ENCODE results near the gene IL12A.

The IL12A gene

GRCh38 chr3:159989973-159990846 is 1.6 kb downstream of the IL12A start:
- DNase-seq (ENCODE audit: low spot score): no peak

- no peak for DNase-seq (ENCODE audit: low spot score)
Observed at GRCh38 chr3:159991591-159991990, 3.0 kb downstream of the IL12A start.

DNA sequence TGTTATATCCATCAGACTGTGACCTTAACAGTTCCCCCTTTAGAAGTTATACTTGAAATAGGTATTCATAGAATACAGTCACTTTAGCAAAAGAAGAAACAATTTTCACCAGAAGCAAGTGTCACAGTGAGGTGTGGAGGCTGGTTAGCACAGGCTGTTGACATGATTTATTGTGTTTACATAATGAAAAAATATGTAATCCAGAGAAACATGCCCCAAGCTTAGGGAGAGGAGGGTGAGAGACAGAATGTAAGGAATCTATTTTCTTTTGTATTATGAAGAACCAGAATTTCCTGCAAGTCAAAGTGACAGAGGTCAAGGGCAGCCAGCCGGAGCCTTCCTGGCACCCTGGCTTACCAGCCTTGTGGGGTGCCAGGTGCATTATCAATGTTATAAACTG is 4.0 kb downstream of the IL12A start:
- no peak for DNase-seq (ENCODE audit: low spot score)

- DNase-seq (ENCODE audit: low spot score): no peak
Observed at GRCh38 chr3:159994182-159994581, 5.5 kb downstream of the IL12A start.

GRCh38 chr3:159995091-159995490 is 6.5 kb downstream of the IL12A start:
- DNase-seq (ENCODE audit: low spot score): no peak

DNA sequence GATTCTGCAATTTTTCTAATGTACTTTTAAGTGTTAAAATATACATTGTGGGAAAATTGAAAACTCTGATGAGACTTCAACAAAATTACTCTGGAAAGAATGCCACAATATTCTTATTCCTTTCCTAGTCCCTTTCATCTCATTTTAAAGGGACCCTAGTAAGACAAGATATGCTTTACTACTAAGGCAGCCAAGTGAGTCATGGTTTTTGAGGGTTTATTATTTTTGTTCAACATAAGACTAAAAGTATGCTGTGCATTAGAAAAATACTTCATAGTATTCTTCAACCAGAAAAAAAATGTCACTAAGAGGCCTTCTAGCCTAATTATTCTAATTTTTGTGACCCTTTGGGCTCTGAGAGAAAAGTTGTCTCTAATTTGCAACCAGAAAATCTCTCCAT is 7.4 kb downstream of the IL12A start:
- DNase-seq (ENCODE audit: low spot score): no peak

GRCh38 chr3:159996959-159997358 is 8.3 kb downstream of the IL12A start:
- no peak for DNase-seq (ENCODE audit: low spot score)

- DNase-seq (ENCODE audit: low spot score): no peak
Observed at GRCh38 chr3:160001148-160001760, 12.6 kb downstream of the IL12A start.

GRCh38 chr3:160001850-160002623 is 13.4 kb downstream of the IL12A start:
- DNase-seq (ENCODE audit: low spot score): no peak

DNA sequence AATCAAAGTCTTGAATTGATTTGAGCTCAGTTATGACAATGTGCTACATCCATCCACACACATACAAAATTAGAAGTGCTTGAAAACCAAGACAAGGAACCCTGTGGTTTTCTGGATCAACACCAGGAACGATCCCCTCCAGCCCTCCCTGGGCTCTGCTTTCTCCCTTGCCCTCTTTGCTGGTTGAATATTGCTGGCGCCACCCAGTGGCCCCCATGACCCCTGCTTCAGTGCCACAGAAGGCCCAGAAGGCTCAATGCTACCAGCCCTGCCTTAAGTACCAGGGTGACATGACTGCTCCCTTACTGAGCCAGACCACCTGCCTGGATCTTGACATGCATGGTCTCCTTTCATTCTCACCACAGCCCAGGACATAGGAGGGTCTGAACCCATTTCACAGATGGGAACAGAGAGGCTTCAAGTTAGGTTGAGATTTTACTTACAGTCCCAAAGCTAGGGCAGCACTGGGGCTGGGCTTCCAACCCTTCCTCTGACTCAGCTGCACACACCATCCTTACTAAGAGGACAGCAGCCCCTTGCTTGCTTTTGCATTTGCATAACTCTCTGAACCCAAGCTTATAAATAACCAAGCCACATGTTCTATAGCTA is 15.0 kb downstream of the IL12A start:
- DNase-seq (ENCODE audit: low spot score): peak; percentile 56

GRCh38 chr3:160005004-160005403 is 16.4 kb downstream of the IL12A start:
- no peak for DNase-seq (ENCODE audit: low spot score)

DNA sequence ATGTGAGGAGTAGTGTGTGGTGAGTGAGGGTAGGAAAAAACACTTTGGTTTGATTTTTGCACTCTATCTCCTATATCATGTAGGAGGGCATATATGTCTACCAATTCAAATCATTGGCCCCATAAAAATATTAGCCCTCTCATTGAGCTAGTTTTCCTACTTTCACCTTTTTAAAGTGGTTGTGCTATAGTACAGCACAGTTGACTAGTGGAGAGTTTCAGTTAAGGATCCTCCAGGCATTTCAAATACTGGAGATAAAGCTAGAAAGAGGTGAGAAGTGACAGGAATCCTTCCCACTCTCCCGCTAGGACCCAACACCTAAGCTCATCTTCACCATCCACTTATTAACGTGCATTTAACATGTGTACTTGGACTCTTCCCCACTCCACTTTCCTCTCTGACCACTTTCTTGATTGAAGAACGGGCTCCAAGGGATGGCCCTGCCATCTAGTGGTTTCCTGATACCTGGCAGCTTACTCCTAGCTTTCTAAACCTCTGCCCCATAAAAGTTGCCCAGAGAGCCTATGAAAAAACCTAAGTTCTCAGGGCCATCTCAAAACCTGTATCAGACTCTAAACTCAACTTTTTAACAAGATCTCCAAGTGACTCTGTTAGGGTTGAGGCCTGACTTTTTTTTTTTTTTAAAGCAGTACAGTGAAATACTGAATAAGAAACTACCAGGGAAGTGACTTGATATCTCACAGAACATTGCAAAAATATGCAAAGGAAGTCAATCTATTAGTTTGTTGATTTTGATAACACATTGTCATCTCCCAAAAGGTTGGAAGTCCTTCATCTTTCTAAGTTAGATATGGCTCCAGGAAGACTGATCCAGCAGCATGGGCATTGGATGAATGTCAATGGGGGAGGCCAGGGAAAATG is 17.9 kb downstream of the IL12A start:
- peak; percentile 86 for DNase-seq (ENCODE audit: low spot score)

GRCh38 chr3:160008961-160009360 is 20.3 kb downstream of the IL12A start:
- no peak for DNase-seq (ENCODE audit: low spot score)

GRCh38 chr3:160009525-160009924 is 20.9 kb downstream of the IL12A start:
- DNase-seq (ENCODE audit: low spot score): no peak

DNA sequence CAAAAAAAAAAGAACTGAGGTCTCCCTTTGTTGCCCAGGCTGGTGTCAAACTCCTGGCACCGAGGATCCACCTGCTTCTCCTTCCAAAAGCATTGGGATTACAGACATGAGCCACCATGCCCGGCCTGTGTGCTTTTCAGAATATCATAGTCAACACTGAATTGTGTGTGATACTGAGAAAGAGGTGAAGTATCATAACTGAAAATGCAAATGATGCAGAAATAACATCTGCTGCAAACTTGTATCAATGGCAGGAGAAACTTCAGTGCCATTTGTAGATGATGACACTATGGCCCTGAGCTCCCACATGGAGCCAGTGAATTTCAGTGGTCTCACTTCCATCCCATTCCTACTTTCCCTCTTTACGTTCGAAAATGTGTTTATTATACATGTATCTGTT is 21.9 kb downstream of the IL12A start:
- DNase-seq (ENCODE audit: low spot score): no peak

- DNase-seq (ENCODE audit: low spot score): no peak
Observed at GRCh38 chr3:160012108-160012507, 23.5 kb downstream of the IL12A start.

DNA sequence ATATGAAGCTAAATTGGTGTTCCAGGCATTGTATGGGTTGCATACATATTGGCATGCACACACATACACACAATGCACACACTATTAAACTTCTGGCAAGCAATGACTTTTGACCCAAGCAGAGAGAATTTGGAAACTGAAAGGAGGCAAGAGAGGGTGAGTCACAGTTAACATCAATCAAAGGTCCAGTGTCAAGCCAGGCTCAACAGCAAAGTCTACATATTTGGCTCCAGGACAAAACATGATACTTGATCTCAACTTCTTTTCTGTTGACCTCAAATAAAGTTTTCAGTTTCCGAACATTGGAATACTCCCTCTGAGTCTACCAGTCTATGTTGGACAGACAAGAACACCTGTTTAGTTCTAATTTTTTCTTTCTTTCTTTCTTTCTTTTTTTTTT is 28.3 kb downstream of the IL12A start:
- DNase-seq (ENCODE audit: low spot score): no peak

DNA sequence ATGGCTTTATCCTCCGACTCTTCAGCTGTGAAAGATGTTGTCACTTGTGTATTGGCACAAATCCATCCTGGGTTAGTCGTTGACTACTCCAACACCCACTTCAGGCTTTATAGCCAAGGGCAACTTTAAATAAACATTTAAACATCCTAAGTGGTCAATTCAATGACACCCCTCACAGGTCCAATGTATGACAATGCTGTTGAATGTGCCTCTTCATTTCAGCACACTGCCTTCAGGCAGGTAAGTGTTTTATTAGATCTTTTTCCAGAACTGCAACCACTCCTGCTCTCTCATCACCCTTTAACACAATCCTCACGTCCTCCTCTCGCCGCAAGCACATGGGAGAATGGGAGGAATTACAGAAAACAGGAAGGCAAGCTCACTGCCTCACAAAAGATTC is 30.3 kb downstream of the IL12A start:
- no peak for DNase-seq (ENCODE audit: low spot score)

DNA sequence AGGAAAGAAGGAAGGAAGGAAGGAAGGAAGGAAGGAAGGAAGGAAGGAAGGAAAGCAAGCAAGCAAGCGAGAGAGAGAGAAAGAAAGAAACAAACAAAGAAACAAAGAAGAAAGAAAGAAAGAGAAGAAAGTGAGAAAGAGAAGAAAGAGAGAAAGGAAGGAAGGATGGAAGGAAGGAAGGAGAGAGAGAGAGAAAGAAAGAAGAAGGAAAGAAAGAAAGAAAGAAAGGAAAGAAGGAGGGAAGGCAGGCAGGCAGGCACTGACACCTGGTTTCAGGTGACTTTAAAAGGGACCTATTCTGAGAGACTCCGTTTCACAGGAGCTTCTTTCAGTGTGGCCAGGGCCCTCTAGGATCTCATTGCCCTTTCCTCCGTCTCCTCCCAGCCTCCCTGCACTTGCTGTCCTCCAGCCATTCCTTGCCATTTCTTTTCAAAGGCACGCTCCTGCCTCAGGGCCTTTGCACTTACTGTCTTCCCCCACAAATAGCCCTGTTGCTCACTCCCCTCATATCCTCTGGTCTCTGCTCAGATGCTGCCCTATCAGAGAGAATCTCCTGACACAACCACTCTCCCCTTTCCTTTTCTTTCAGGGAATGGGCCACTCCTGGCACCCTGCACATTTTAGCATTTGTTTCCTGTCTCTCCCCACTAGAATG is 31.5 kb downstream of the IL12A start:
- no peak for DNase-seq (ENCODE audit: low spot score)

GRCh38 chr3:160022068-160022467 is 33.4 kb downstream of the IL12A start:
- DNase-seq (ENCODE audit: low spot score): no peak

GRCh38 chr3:160023476-160023875 is 34.8 kb downstream of the IL12A start:
- no peak for DNase-seq (ENCODE audit: low spot score)
